DMS53 treated with DMSO at 0.1 percent for 48 hours (cell line): ENCODE measurements around the gene KRTAP22-2.

Experiments used
- DNase-seq: peaks from one replicate; lab custom pipeline; 2025; ENCODE audit not compliant: unreplicated experiment; lab: John Stamatoyannopoulos, UW

Gene KRTAP22-2

DNA sequence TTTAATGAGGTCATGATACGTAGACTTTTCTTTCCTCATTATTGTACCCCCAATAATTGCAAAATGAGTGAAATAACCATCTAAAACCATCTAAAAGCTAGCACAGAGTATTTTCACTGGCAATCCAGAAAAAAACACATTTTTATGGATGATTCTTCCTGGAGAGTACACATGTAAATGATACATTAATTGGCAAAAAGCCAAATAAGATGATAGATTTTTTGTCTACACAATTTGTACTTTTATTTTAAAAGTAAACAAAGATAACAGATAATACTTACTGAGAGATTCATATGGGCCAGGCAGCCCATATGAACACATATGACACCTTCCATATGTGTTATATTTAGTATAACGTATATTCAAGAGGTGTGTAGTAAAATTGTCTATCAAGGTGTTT is 26.6 kb downstream of the KRTAP22-2 start:
- no peak for DNase-seq

DNA sequence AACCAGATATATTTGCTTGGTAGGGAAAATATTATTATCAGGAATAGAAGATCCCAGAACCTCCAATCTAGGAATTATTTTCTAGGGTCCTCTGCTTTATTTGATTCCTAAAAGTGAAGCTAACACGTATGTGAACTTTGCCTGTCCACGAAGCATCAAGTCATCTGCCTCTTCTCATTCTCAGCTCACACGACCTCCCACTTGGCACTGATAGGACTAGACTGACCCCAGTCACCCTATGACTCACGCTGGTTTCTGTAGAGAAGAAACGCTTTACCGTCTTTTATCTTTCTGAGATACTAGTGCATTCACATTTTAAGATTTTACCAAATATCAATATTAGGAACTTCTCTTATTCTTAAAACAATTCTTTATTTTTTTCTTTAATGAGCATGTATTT is 27.1 kb downstream of the KRTAP22-2 start:
- no peak for DNase-seq

- DNase-seq, result no peak
Observed at GRCh38 chr21:30561957-30562356, 28.2 kb downstream of the KRTAP22-2 start.

DNA sequence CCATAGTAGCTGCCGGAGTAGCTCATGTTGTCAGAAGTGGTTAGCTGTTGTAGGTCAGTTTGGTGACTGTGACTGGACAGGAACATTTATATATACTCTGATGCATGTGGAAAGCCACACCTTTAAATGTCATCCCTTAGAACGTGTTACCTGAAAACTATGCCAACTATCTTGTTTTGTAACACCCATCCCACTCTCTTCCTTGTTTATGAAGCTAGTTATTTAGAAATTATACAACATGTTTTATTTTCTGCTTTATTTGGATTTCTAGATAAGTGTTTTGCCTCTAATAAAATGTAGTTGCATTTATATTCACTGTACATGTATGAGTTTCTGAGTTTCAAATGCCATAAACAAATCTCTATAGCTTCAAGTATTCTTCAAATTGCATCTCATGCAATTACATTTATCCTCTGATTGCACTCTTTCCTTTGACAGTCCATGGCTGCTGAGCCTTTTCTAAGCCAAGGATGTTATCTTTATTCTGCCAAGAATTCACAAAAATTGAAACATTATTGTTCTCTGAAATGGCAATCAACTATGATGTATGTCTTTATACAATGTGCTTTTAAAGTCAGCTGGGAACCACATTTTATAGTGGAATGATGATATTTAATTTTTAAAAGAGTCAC is 28.8 kb downstream of the KRTAP22-2 start, which contains the start of gene KRTAP19-7:
TSS of gene KRTAP19-7 (minus strand) at position 51 of the 632 bp plus-strand sequence. CDS start at position 26, 25 bp downstream.
- no peak for DNase-seq

DNA sequence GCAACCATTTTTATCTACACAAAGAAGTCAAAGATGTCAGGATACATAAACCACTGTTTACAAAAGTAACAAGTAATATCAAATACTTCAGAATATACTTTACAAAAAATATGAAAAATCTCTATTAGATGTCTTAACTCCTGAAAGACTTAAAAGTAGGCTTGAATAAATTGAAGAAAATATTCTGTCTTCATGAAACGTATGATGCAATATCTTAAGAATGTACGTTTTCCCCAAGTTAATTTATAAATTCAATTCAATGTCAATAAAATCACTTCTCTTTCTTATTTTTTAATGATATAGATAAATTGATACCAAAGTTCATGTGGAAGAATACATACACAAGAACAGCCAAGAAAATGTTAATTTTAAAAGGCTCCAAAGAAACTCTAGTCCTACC is 35.1 kb downstream of the KRTAP22-2 start:
- no peak for DNase-seq

DNA sequence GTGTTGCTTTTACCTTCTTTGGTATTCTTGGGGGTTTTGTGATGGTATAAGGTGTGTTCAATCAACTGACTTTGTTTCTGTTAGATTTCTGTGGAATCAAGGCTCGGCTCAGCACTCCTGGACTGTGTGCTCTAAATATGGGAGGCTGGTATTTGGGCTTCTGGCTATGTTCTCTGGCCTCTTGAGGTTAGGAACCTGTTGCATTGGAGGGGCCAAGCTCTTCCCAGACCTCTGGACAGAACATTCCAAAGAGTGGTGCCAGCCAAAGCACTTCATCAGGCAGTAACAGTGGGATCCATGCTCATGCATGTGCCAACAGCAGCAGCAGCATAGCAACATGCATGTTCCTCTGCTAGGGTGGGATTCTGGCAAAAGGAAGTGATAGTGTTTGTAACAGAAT is 37.4 kb downstream of the KRTAP22-2 start:
- no peak for DNase-seq

DNA sequence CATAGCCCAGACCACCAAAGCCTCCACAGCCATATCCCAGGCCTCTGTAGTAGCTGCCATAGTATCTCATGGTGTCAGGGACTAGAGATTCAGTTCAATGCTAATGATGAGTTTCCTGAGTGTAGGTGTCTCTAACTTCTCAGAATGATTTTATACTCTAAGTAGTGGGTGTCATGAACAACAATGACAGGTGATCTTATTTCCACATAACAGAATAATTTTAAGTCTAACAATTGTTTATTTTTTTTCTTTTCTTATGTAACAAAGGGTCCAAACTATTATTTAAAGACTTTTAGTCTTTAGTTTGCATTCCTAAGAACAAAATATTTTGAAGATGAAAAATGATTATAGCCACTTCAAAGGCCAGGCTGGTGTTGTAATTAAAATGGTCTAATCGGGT is 48.4 kb downstream of the KRTAP22-2 start, which contains the start of gene KRTAP19-6:
TSS of gene KRTAP19-6 (minus strand) at position 101 of the 400 bp plus-strand sequence. CDS start at position 70, 31 bp downstream.
- no peak for DNase-seq
